Gastrocnemius medialis (tissue), 4 donors: ENCODE results near the gene RAPGEF2.

Experiments used
- CTCF ChIP-seq, 5 experiments: fragments of 450-650 bp in 3 of 5; fragments of 200-600 bp in 2 of 5; sonication (generic) in 2 of 5; IDR thresholded peaks in 4 of 5; conservative IDR thresholded peaks in 1 of 5; 1 replicate in 4 of 5; 2 replicates in 1 of 5; pipeline ENCODE4 v1.5.1; 2016 to 2019; ENCODE audit warnings: antibody characterized with exemption in 5 of 5, mild to moderate bottlenecking in 3 of 5, moderate library complexity in 3 of 5
- POLR2A ChIP-seq, 2 donors: fragments of 450-650 bp; IDR thresholded peaks; one replicate each; pipeline ENCODE4 v1.6.1; 2017; ENCODE audit warnings: antibody characterized with exemption in 2 of 2, mild to moderate bottlenecking in 2 of 2, moderate library complexity in 2 of 2

- TF ChIP-seq CTCF (IDR thresholded peaks at IDR 0.05 in 4 of 5, conservative IDR thresholded peaks at IDR 0.05 in 1 of 5) (no peak), POLR2A (IDR thresholded peaks at IDR 0.05) (no peak)
These were observed 205.1 kb downstream of the RAPGEF2 start for GRCh38 chr4:159307929-159308328.
